GM19452 (cell line): ENCODE results near the gene DDR2.

Source experiments
- ATAC-seq: cut with Tn5 transposase; IDR thresholded peaks from one replicate; pipeline ENCODE4 v1.9.1; 2021; ENCODE audit not compliant: unreplicated experiment

The DDR2 gene

GRCh38 chr1:162694911-162695310 is 62.6 kb downstream of the DDR2 start:
- no peak for ATAC-seq

DNA sequence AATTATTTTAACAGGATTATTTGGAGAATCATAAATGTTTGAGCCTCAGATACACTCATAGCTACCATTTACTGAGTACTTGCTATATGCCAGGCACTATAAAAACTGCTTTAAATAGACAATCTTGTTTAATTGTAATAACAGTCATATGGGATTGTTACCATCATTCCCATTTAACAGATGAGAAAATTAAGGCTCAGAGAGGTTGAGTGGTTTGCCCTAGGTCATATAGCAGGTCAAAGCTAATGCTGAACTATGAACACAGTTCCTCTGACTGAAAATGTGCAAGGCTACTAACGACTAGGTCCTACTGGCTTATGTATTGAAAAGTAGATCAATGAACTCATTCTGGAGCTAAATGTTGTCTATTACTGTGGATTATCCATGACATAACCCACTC is 63.4 kb downstream of the DDR2 start:
- ATAC-seq = no peak

DNA sequence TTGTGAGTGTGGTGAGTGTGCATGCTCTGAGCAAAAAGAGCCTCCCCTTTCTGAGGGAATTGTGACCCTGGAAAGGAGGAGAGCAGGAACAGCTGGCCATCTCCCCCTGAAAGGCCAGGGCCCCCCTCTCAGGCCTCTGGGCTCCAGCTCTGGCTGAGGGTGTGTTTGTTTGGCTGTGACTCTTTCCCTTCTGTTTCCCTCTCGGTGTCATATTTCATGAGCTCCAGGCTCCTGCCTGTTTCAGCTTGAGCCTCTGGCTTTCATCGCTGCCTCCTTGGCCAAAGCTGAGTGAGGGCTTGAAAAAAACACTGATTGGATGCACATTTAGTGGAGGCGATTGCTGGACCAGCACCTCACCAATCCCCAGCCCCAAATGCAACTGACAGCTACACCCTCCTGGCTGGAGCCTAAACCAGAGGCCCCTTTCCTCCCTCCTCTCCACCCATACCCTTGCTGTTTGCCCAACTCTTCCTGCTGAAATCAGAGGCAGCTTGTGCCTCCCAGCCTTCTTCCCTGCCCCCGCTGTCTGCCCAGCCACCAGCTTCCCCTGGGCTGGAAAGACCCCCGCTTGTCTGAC is 64.1 kb downstream of the DDR2 start:
- ATAC-seq = no peak

DNA sequence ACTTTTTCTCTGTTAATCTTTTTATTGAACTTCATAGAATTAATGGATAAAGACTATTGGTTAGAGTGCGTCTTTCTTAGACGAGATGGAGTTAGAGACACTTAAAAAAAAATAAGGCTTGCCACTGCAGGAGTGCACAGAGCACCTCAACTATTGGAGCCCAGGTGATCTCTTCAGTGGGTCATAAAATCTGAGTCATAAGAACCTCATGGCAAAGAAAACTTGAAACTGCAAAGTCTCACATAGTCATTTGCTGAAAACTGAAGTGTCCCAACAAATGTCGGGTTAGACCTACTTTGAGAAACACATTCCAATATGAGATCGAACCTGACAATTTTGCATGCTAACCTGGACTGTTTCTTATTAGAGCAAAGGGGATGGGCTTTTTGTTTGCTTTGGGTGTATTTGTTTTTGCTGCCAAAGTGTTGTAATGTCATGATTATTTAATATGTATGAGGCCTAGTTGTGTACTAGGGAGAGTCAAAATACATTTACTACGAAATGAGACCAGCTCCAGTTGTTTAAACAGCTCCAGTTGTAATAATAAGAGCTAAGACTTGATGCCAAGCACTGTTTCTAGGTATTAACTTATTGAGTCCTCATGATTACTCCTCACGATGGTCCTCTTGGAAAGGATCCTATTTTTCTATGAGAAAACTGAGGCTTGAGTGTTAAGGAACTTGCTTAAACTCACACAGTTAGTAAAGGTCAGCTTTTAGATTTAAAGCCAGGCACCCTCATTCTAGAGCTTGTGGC is 65.1 kb downstream of the DDR2 start:
- ATAC-seq = no peak

DNA sequence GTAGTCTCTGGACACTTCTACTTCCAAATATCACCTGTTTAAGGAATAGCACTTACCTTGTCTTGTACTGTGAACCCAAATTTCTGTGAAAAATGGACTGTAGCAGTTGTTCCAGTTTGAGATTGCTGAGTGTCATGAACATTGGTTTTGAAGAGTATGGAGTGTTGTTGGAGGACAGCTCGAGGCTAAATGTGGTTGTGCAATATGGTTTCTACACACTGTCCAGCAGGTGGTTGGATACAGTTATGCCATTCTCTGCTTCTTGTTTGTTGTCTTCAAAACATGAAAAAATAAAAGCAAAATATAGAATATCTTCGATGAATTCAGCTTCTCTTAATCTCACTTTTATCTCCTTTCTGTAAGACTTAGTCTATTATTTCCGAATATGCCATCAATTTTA is 67.1 kb downstream of the DDR2 start:
- no peak for ATAC-seq

GRCh38 chr1:162700131-162700530 is 67.9 kb downstream of the DDR2 start:
- ATAC-seq = no peak

GRCh38 chr1:162701286-162701685 is 69.0 kb downstream of the DDR2 start:
- no peak for ATAC-seq

DNA sequence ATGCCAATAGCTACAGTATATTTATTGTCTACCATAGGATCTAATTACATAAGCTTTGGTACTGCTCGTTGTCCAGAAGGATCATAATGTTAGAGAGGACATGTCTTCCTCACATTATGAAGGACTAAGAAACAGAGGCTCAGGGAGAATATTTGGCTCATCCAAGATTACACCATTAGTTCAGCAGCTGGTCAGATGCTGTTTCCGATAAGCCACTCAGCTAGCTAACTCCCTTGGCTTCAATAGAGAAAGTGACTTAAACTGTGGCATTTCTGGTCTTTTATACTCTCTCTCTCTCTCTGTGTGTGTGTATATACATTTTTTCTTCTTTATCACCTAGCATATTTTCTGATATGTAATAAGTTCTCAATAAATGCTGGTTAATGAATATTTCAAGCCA is 70.4 kb downstream of the DDR2 start:
- no peak for ATAC-seq

DNA sequence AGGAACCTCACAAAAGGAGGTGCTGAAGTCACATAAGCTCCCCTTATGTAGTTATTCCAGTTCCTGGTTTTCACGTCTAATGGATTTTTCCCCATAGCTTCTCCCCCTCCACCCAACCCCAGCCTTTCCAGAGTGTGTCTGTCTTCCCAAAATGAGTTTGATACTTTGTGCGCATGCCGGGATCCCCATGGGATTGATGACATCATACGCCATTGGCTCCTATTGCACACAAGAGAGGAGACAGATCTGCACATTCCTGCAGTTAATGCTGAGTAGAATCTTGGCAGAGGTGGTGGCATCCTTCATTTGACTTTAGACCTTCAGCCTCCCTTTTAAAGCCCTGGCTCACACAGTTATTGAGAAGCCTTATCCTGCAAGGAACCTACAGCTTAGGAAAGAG is 71.4 kb downstream of the DDR2 start:
- ATAC-seq = no peak

DNA sequence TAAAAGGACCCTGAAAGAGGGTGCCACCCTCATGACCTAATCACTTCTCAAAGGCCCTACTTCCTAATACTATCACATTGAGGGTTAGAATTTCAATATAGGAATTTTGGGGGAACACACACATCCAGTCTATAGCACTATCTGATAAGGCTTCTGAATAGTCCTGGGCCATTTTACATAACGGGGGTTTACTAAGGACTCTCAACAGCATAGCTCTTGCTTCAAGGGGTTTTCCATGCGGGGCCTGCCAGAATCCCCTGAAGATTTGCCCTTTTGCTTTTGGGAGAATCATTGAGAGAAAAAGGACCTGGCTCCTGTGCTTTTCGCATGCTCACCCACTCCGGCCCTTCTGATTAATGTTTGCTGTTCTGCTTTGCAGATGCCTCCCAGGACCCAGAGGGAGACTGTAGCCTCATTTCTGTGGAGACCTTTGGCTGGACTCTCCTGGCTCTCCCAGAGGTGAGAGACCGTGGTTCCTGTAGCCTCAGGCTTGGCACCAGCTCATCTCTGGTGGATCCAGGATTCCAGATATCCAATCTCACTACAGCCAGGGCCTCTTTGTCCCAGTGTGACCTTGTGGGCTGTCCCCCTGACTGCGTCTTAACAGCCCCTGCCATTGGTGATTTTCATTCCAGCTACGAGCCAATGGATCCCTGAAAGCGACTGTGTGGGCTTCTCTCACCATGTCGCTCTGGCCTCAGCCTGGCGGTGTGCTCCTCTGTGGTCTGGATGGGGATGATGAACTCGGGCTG is 72.6 kb downstream of the DDR2 start:
- no peak for ATAC-seq

DNA sequence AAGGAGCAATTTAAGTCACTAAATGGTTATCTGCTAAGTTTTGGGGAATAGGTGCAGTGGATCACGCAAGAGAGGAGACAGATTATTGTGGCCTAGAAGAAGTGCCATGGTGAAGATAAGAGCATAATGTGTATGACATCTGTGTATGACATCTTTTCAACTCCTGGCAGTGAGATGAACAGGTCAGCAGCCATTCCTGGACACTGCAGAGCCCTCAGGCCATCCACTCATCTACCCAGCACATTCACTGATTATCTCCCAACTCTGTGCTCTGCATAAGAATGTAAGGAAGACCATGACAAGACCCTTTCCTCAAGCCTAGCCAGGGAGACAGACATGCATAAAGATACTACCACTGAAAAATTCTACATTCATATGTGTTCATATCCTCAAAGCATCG is 73.7 kb downstream of the DDR2 start:
- ATAC-seq = no peak

DNA sequence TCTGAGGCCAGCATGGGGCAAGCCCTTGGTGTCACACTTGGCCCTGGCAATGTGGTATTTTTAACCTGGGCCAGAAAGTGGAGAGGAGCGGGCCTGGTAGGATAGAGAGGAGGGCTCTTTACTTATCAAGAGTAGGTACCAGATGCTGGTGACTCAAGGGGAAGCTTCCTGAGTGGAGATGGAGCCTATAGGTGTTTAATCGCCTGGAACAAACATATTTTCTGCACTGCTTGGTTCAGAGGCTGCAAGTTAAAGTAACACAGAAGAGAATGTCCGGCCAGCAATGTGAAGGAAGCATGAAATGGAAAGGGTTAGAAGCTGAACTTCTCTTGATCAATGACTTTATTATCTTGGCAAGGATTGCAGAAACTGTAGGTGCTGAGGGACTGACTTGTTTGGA is 74.3 kb downstream of the DDR2 start:
- ATAC-seq = no peak

GRCh38 chr1:162708286-162708685 is 76.0 kb downstream of the DDR2 start:
- no peak for ATAC-seq

- ATAC-seq = no peak
These were observed 77.0 kb downstream of the DDR2 start for GRCh38 chr1:162709132-162709860.

DNA sequence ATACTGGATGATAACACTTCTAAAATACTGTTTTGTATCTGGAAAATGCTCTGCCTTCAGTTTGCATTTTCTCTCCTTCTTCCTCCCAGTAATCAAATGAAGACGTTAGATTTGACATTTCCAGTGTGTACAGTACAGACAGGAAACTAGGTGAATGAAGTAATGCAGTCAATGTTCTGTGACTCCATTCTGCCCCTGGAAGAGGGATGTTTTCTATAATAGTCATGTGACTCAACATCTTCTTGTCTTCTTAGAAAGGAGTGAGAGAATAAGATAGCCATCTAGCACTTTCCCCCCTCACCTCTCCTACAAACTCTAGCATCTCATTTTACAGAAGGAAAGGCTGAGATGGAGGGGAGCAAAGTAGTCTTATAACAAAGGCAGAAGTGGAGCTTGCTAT is 77.6 kb downstream of the DDR2 start:
- no peak for ATAC-seq

DNA sequence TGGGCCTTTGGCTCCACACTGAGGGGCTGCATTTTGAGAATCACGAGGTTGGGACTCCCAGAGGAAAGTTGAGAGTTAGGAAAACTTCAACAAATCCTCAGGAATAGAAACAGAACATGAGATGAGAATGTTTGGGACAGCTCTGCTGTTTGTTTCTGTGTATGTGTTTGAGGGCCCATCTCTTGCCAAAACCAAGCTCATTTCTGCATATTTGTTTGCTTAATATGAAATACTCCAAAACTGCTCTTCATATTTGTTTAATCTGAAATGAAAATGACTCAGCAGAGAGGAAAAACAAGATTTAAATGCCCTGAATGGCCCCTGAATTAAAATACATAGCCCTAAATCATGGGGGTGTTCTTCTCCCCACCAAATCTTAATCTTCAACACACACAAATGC is 78.1 kb downstream of the DDR2 start:
- ATAC-seq = no peak

GRCh38 chr1:162710780-162711465 is 78.7 kb downstream of the DDR2 start:
- ATAC-seq = no peak

DNA sequence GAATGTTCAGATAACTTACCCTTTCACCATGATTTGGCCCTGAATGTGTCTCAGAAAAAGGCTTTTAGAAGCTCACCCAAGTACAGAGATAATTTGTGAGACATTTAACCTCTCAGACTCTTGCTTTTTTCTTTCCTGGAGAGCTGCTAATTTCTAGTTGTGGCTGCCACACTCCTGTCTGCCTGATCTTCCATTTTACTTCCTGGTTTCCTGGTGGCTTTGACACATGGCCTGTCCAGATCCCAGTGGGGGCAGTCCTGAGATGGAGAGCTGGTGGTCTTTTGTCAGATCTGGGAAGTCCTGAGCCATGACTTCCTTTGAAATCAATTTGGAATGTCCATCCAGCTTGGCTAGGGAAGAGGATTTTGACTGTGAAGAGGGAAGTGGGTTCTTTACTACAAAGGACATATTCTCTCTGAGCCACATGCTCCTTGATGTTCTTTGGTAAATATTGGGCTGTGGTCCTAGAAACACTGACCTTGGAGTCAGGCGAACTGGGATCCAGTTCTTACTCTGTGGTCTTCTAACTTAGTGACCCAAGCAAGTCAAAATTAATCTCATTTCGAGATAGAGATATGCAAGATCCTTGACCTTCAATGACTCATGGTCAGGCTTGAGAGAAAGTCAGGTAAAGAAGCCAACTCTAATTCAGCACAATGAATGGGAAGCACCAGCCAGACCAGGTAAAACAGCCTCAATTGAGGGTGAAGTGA is 80.2 kb downstream of the DDR2 start:
- no peak for ATAC-seq

DNA sequence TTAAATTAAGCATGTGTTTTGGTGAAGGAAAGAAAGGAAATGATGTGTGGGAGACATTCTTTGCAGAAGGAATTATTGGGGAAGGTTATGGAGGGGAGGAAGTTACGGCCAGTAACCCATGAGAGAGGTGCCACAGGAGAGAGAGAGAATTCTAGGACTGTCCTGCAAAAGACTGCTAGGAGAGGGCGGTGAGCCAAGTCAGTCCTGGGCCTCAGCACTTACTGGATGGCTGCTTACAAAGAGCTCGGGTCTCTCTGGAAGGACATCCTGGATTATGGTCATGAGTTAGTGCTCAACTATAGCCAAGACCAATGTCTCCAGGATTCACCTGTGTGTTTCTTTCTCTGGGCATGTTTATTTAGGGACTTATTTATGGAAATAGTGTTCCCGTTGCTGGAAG is 83.9 kb downstream of the DDR2 start:
- ATAC-seq = no peak

DNA sequence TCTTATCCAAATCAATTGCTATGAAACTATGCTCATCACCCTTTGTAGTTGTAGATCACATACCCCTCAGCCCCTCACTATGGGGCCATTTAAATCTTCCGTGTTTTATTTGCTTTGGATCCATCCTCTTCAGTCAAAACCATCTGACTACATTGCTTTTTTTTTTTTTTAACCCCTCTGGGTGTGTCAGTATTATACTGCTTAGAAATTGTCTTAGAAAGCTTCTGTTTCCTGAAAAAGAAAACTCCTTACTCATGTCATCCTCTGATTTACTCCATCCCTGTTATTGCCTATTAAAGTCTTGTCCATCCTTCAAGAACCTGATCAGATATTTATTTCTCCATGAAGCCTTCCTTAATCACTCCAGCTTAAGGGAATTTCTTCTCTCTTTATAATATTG is 84.3 kb downstream of the DDR2 start:
- no peak for ATAC-seq
